Measurements from ENCODE around the gene TMEM174. TPM values are rescaled to one million over a fixed set of nuclear protein-coding genes. Genes with fewer than 3 reads are reported as not detected.

TMEM174 gene
- total and polyA plus RNA-seq, 5 experiments from 2014 or later = not detected

DNA sequence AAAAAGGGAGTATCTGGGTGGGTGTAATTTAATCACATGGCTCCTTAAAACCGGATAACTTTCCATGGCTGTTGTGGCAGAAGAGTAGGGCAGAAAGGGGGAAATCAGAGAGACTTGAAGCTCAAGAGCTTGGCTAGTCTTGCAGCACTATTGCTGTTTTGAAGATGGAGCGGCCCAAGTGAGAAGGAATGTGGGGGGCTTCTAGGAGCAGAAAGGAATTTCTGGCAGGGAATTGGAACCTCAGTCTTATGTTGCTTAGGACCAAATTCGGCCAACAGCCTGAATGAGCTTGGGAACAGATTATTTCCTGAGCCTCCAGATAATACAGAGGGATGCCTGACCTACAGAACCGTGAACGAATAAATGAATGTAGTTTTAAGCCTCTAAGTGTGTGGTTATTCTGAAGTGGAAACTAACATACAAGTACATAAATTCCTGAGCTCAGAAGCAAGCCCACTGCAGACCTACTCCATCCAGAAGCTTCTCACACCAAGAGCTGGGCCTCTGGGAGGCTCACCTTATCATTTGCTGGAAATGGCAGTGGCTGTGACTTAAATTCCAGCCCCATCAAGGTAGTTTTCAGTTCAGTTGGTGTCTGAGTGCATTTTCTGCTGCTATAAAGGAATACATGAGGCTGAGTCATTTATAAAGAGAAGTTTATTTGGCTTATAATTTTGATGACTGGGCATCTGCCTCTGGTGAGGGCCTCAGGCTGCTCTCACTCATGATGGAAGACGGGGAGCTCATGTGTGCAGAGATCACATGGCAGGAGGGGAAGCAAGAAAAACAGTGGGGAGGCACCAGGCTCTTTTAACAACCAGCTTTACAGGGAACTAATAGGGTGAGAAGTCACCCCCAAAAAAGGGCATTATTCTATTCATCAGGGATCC, 15.3 kb upstream of the TMEM174 start:
- no peak for ATAC-seq
- peak overlapping the region in 2 of 10 donors; percentile 24 to 26 for H3K4me3 Mint-ChIP-seq
- H3K27ac Mint-ChIP-seq = peak overlapping the region in 1 of 10 donors; percentile 10
- peaks cover 24 to 39% (median 31%) of the 10 kb centered on the region in 4 donors for H3K4me1 Mint-ChIP-seq
- POLR2A ChIA-PET = no interaction called here
- H3K27me3 Mint-ChIP-seq = peaks cover 42 to 77% (median 46%) of the 10 kb centered on the region in 5 donors
- H3K9me3 Mint-ChIP-seq = no peaks in the 10 kb centered on the region
- H3K36me3 Mint-ChIP-seq = peaks cover 0 to 2% (median 0%) of the 10 kb centered on the region in 3 donors
- DNase-seq = no peak

DNA sequence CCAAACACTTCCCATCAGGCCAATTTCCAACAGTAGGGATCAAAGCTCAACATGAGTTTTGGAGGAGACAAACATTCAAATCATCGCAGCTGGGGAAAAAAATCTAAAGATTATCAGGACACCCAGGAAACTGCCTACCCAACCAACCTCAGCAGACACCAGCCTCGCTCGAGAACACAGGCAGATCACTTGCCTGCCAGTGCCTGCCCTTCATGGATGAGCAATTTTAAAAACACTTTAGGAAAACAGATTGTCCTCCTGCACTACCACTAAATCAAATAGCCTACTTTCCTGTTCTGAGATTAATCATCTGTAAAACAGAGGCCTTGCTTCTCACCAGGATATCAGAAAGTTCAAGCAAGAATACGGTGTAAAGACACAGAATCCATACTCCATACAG, 14.7 kb upstream of the TMEM174 start:
- Mint-ChIP-seq H3K27me3 (peaks cover 41 to 76% (median 49%) of the 10 kb centered on the region in 5 donors), H3K9me3 (no peaks in the 10 kb centered on the region), H3K4me1 (peaks cover 24 to 39% (median 31%) of the 10 kb centered on the region in 4 donors), H3K36me3 (peaks cover 0 to 2% (median 0%) of the 10 kb centered on the region in 3 donors), H3K4me3 (no peak overlapping the region), H3K27ac (no peak overlapping the region)
- ATAC-seq (no peak), DNase-seq (no peak)
- POLR2A ChIA-PET = no interaction called here

DNA sequence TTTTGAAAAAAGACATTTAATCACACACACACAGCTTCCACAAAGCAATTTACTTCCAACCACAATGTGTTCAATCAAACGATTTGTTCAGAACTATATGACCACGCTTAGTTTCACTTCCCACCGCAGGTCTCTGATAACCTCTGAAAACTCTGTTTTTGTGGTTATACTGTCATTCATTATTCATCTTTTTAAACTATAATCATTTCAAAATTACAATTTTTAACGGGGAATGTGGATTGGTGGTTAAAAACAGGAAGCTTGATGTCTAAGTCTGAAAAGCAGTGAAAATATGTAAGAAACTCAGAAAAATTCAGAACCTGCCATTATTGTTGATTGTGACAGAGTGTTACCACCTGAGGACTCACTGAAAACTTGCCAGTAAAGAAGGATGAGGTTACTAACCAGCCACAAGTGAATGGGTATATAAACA, 12.7 kb upstream of the TMEM174 start:
- H3K36me3 Mint-ChIP-seq = peaks cover 0 to 2% (median 0%) of the 10 kb centered on the region in 3 donors
- peaks cover 24 to 39% (median 31%) of the 10 kb centered on the region in 4 donors for H3K4me1 Mint-ChIP-seq
- peaks cover 35 to 74% (median 50%) of the 10 kb centered on the region in 5 donors for H3K27me3 Mint-ChIP-seq
- H3K4me3 Mint-ChIP-seq = peak overlapping the region; percentile 11 to 67 (median 40)
- peak overlapping the region in 8 of 10 donors; percentile 1 to 79 (median 14) for H3K27ac Mint-ChIP-seq
- no peaks in the 10 kb centered on the region for H3K9me3 Mint-ChIP-seq
- ATAC-seq = peak; percentile 91 to 96
- POLR2A ChIA-PET = no interaction called here
- DNase-seq = peak in 9 of 10 donors; percentile 6 to 86 (median 66)

DNA sequence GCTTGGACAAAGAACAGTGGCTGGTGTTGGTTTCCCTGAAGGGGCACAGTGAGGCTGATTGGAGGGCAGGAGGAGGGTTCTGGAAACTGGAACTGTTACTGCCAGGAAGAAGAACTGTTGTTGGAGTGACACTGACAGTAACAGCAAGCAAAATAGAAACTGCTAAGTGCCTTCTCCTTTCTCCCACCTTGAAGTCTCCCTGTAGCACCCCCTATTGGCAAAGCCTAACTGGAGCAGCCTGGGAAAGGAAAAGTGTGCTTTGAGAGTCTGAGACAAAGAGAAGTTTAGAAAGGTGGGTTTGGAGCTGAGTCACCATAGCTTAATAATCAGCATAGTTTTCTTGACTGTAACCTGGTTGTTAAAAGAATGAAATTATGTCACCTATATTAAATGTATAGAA, 2.5 kb upstream of the TMEM174 start:
- Mint-ChIP-seq H3K4me1 (peaks cover 0 to 2% (median 0%) of the 10 kb centered on the region in 4 donors), H3K27me3 (peaks cover 61 to 96% (median 72%) of the 10 kb centered on the region in 5 donors), H3K36me3 (peaks cover 0 to 4% (median 0%) of the 10 kb centered on the region in 3 donors), H3K4me3 (no peak overlapping the region), H3K9me3 (peaks cover 0 to 10% (median 0%) of the 10 kb centered on the region in 9 donors), H3K27ac (no peak overlapping the region)
- POLR2A ChIA-PET = no interaction called here
- ATAC-seq (no peak), DNase-seq (peak in 1 of 10 donors; percentile 16)

DNA sequence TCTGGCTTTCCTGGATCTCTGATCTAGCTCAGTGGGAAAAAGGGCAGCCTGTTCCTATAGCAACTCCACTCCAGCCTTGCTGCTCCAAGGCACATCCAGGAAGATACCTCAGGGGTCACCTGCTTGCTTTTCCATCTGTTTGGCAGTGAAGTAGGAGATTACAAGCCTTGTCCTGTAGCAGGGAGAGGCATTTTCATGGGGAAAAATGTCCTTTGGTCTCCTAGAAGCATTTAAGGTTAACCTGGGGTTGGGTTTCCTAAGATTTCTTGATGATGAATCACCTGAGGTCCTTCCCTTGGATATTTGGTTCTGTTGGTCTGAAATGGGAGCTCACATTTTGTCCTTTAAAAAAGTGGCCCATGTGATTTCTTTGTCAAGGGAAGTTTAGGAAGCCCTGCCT, 1.5 kb upstream of the TMEM174 start:
- peaks cover 0 to 2% (median 0%) of the 10 kb centered on the region in 4 donors for H3K4me1 Mint-ChIP-seq
- H3K27me3 Mint-ChIP-seq = peaks cover 60 to 96% (median 70%) of the 10 kb centered on the region in 5 donors

DNA sequence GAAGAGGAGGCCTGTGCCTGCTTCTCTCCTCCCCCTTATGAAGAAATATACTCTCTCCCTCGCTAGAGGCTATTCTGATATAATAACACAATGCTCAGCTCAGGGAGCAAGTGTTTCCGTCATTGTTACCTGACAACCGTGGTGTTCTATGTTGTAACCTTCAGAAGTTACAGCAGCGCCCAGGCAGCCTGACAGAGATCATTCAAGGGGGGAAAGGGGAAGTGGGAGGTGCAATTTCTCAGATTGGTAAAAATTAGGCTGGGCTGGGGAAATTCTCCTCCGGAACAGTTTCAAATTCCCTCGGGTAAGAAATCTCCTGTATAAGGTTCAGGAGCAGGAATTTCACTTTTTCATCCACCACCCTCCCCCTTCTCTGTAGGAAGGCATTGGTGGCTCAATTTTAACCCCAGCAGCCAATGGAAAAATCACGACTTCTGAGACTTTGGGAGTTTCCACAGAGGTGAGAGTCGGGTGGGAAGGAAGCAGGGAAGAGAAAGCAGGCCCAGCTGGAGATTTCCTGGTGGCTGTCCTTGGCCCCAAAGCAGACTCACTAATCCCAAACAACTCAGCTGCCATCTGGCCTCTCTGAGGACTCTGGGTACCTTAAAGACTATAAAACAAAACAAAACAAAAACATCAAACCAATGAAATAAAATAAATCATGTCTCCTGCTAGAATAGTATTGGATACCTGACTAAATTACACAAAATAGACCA, 1.3 kb downstream of the TMEM174 start:
- H3K9me3 Mint-ChIP-seq = peaks cover 0 to 10% (median 0%) of the 10 kb centered on the region in 9 donors
- H3K4me3 Mint-ChIP-seq = no peak overlapping the region
- ATAC-seq (no peak), DNase-seq (no peak)
- peaks cover 50 to 96% (median 72%) of the 10 kb centered on the region in 5 donors for H3K27me3 Mint-ChIP-seq
- POLR2A ChIA-PET = no interaction called here
- H3K4me1 Mint-ChIP-seq = peaks cover 0 to 2% (median 0%) of the 10 kb centered on the region in 4 donors
- no peak overlapping the region for H3K27ac Mint-ChIP-seq
- H3K36me3 Mint-ChIP-seq = peaks cover 0 to 4% (median 0%) of the 10 kb centered on the region in 3 donors

More for the DNA sequence above, 1.5 kb upstream of the TMEM174 start:
- Mint-ChIP-seq H3K27ac (no peak overlapping the region), H3K36me3 (peaks cover 0 to 4% (median 0%) of the 10 kb centered on the region in 3 donors), H3K4me3 (no peak overlapping the region), H3K9me3 (peaks cover 0 to 10% (median 0%) of the 10 kb centered on the region in 9 donors)
- DNase-seq (no peak), ATAC-seq (no peak)
- POLR2A ChIA-PET = no interaction called here

DNA sequence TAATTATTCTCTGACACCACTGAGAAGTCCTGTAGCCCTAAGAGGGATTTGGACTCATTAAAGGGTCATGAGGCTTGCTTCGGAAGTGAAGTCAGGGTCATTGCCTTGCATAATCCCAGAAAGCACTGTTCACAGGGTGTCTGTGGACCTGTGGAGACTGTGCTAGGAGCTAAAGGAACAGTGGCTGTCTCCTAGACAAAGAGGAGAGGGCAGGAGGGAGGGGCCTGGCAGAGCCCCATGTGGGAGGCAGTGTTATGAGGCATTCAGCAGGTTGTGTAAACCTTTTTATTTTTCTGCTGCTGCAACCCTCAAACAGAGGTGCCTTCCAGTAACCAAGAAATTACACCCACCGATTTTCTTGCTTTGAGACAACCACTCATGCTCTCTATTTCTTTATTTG, 3.3 kb downstream of the TMEM174 start:
- DNase-seq = no peak
- Mint-ChIP-seq H3K9me3 (no peaks in the 10 kb centered on the region), H3K4me3 (no peak overlapping the region), H3K27ac (no peak overlapping the region), H3K27me3 (peaks cover 47 to 100% (median 71%) of the 10 kb centered on the region in 5 donors), H3K36me3 (peaks cover 0 to 4% (median 0%) of the 10 kb centered on the region in 3 donors), H3K4me1 (no peaks in the 10 kb centered on the region)
- ATAC-seq = no peak
- POLR2A ChIA-PET = no interaction called here

DNA sequence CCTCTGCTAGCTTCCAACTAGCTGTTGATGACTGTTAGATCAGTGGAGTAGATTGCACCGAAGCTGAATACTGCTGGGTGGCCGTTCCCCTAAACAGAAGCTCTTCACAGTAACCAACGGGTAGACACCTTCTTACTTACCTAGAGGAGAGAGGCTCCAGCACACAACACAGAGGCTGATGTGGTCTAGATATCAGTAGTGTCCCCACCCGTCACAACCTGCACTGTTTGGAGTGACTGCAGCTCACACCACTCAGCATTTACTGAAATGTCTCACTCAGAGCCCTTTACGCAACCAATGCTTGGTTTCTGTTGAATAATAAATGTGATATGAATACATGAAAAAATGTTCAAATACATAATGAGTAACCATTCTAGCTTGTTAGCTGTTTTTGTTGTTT, 5.3 kb downstream of the TMEM174 start:
- ATAC-seq (no peak), DNase-seq (no peak)
- Mint-ChIP-seq H3K4me3 (no peak overlapping the region), H3K27me3 (peaks cover 43 to 100% (median 67%) of the 10 kb centered on the region in 5 donors), H3K4me1 (no peaks in the 10 kb centered on the region), H3K27ac (no peak overlapping the region), H3K36me3 (peaks cover 0 to 4% (median 0%) of the 10 kb centered on the region in 3 donors), H3K9me3 (no peaks in the 10 kb centered on the region)
- POLR2A ChIA-PET = no interaction called here

DNA sequence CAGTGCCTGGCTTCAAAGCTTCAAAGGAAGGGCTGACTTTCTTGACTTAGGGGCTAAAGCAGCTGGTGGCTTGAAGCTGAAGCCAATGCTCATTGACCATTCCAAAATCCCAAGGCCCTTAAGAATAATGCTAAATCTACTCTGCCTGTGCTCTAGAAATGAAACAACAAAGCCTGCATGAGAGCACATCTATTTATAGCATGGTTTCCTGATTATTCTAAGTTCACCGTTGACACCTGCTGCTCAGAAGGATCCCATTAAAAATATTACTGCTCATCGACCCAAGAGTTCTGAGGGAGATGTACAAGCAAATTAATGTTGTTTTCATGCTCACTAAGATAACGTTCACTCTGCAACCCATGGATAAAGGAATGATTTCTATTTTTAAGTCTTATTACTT, 6.7 kb downstream of the TMEM174 start:
- Mint-ChIP-seq H3K4me3 (no peak overlapping the region), H3K4me1 (no peaks in the 10 kb centered on the region), H3K27me3 (peaks cover 40 to 100% (median 68%) of the 10 kb centered on the region in 5 donors), H3K36me3 (peaks cover 4 to 7% (median 5%) of the 10 kb centered on the region in 3 donors), H3K9me3 (peaks cover 0 to 7% (median 5%) of the 10 kb centered on the region in 9 donors), H3K27ac (no peak overlapping the region)
- POLR2A ChIA-PET = no interaction called here
- ATAC-seq = no peak
- DNase-seq = no peak

DNA sequence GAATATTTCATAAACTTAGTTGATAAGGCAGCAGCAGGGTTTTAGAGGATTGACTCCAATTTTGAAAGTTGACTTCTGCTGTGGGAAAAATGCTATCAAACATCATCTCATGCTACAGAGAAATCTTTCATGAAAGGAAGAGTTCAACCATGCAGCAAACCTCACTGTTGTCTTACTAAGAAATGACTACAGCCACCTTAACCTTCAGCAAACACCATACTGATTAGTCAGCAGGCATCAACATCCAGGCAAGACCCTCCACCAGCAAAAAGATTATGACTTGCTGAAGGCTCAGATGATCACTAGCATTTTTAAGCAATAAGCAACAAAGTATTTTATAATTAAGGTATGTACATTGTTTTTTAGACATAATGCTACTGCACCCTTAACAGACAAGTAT, 7.6 kb downstream of the TMEM174 start:
- H3K4me3 Mint-ChIP-seq = no peak overlapping the region
- ATAC-seq = no peak
- H3K36me3 Mint-ChIP-seq = peaks cover 4 to 10% (median 6%) of the 10 kb centered on the region in 3 donors
- H3K9me3 Mint-ChIP-seq = peaks cover 0 to 12% (median 10%) of the 10 kb centered on the region in 9 donors
- POLR2A ChIA-PET = no interaction called here
- no peaks in the 10 kb centered on the region for H3K4me1 Mint-ChIP-seq
- DNase-seq = no peak
- H3K27me3 Mint-ChIP-seq = peaks cover 35 to 99% (median 66%) of the 10 kb centered on the region in 5 donors
- no peak overlapping the region for H3K27ac Mint-ChIP-seq

DNA sequence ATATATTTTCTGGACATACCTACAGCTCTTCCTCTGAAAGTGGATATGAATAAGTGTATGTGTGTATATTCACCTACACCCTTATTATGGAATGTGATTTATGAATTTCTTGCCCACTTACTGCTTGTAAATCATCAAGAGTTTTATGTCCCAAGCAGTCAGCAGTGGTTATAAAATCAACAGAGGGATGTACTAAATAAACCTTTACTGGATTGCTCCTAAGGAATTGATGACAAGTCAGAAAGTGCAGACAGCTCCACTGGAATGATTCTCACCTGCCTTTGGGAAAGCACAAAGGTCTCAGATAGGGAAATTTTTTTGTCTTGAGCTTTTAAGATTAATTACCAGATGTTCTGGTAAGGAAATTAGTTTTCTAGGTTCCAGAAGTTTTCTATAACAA, 9.3 kb downstream of the TMEM174 start:
- Mint-ChIP-seq H3K27ac (no peak overlapping the region), H3K4me1 (no peaks in the 10 kb centered on the region), H3K9me3 (peaks cover 0 to 12% (median 10%) of the 10 kb centered on the region in 9 donors), H3K27me3 (peaks cover 29 to 92% (median 56%) of the 10 kb centered on the region in 5 donors), H3K36me3 (peaks cover 4 to 10% (median 6%) of the 10 kb centered on the region in 3 donors), H3K4me3 (no peak overlapping the region)
- POLR2A ChIA-PET = no interaction called here
- DNase-seq (no peak), ATAC-seq (no peak)

DNA sequence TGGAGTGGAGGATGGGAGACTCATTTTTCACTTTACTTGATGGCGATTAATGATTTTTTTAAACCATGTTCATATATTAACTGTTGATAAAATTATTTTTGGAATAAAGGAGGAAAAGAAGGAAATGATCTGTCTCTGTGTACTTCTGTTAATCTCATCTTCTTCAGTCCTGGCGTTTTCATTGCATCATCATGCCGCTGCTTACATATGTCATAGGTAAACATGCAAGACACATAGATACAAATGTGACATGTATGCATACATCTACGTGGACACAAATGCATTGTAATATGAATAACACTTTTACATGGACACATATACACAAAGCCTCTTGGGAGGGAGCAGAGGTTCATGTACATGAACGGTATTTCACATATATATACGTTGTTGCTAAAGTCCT, 10.0 kb downstream of the TMEM174 start:
- Mint-ChIP-seq H3K27ac (no peak overlapping the region), H3K9me3 (peaks cover 0 to 12% (median 10%) of the 10 kb centered on the region in 9 donors), H3K27me3 (peaks cover 28 to 86% (median 53%) of the 10 kb centered on the region in 5 donors), H3K4me3 (no peak overlapping the region), H3K4me1 (no peaks in the 10 kb centered on the region), H3K36me3 (peaks cover 4 to 10% (median 6%) of the 10 kb centered on the region in 3 donors)
- ATAC-seq (no peak), DNase-seq (no peak)
- POLR2A ChIA-PET = no interaction called here

Measured in naive thymus-derived CD8-positive, alpha-beta T cell (primary cell).